GM18505 (cell line): ENCODE results near the gene FMNL3.
A peak's percentile ranks its signal among the peaks of the same experiment; 100 is the strongest.

ENCODE experiments used
- ATAC-seq: cut with Tn5 transposase; IDR thresholded peaks from one replicate; pipeline ENCODE4 v1.9.1; 2021; ENCODE audit not compliant: unreplicated experiment
- POLR2A ChIP-seq: IDR thresholded peaks from 4 replicates; pipeline ENCODE4 v1.6.1; 2011; ENCODE audit warnings: borderline replicate concordance; ENCODE audit not compliant: insufficient read depth, insufficient read length; ENCODE audit errors: extremely low read depth

Gene FMNL3

GRCh38 chr12:49664167-49664566 is 43.0 kb downstream of the FMNL3 start:
- TF ChIP-seq POLR2A, result no peak
- ATAC-seq, result no peak

DNA sequence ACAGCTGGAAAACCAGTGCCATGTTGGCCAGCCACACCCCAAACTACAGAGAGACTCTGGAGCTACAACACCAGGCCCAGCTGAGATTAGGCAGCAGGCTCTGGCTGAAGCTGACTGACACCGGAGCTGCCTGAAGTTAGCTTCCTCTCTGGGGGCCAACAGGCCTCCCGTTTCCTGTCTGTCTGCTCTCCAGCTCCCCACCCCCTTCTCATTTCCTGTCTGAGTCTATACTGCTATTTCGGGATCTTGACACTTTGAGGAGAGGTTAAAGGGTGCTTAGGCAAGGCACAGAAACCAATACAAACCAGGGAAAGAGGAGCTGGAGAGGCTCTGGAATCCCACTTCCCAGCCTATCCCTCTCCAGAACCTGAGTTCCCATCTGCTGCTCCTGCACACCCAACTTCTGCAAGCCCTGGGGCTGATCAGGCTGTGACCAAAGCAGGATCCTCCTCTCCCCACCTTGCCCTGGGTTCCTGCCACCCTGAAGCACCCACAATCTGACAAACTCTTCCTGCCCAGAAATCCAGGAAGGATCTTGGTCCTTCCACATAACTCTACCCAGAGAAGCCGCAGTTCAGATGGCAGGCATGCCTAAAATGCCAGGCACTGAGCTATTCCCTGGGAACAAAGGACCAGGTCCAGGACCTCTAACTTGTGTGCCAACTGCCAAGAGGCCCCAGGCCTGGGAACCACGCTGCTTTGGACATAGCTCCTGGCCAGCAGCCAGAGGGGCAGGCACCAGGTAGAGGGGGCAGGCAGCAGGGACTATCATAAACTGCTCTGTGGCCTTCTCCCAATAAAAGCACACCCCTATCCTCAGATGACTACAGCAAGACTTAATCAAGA is 44.0 kb downstream of the FMNL3 start:
- peak; percentile 49 for ATAC-seq
- TF ChIP-seq POLR2A, result peak; percentile 74

GRCh38 chr12:49661746-49662145 is 45.5 kb downstream of the FMNL3 start:
- ATAC-seq, result no peak
- TF ChIP-seq POLR2A, result no peak

- ATAC-seq, result no peak
Measured at GRCh38 chr12:49661191-49661590, 46.0 kb downstream of the FMNL3 start.

GRCh38 chr12:49659753-49660152 is 47.5 kb downstream of the FMNL3 start:
- no peak for TF ChIP-seq POLR2A
- no peak for ATAC-seq

More at GRCh38 chr12:49661191-49661590, 46.0 kb downstream of the FMNL3 start:
- TF ChIP-seq POLR2A, result no peak

DNA sequence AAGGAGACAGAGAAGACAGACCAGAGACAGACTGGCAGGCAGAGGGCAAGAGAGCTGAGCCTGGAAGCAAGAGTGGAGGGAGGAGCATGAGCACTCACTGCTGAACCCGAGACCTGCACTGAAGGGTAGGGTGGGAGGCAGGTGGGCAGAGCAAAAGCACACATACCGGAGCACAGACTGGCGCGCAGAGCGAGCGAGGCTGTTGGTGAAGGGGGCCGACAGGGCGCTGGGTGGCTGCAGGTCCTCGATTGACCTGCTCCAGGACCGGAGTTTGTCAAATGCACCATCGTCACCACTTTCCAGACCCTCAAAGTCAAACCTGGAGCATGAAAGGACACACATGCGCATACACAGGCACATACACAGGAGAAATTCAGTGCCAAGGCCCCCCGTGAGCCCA is 48.9 kb downstream of the FMNL3 start:
- no peak for TF ChIP-seq POLR2A
- no peak for ATAC-seq

- no peak for TF ChIP-seq POLR2A
- no peak for ATAC-seq
Measured at GRCh38 chr12:49655595-49656236, 51.5 kb downstream of the FMNL3 start.

GRCh38 chr12:49654715-49655114 is 52.5 kb downstream of the FMNL3 start:
- TF ChIP-seq POLR2A, result no peak
- ATAC-seq, result no peak

GRCh38 chr12:49652921-49653520 is 54.2 kb downstream of the FMNL3 start:
- ATAC-seq, result no peak

GRCh38 chr12:49651855-49652254 is 55.4 kb downstream of the FMNL3 start:
- ATAC-seq, result no peak
- TF ChIP-seq POLR2A, result no peak

More at GRCh38 chr12:49652921-49653520, 54.2 kb downstream of the FMNL3 start:
- no peak for TF ChIP-seq POLR2A

DNA sequence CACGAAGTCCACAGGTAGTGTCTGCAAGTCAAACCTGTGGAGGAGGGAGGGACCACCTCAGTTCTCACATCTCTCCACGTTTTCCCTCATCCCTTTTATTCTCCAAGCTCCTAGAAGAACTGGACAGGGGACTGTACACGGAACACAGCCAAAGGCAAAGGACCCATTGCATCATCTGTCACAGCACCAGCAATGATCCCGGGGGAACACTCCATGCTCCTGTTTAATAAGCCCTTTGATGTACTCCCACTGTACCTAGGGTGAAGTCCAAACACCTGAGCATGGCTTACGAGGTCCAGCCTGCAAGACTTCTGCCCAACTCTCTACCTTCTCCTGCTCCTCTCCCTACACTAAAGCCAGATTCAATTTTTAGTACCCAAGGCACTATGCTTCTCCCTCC is 57.3 kb downstream of the FMNL3 start:
- TF ChIP-seq POLR2A, result no peak
- no peak for ATAC-seq

GRCh38 chr12:49649445-49649844 is 57.8 kb downstream of the FMNL3 start:
- no peak for TF ChIP-seq POLR2A

DNA sequence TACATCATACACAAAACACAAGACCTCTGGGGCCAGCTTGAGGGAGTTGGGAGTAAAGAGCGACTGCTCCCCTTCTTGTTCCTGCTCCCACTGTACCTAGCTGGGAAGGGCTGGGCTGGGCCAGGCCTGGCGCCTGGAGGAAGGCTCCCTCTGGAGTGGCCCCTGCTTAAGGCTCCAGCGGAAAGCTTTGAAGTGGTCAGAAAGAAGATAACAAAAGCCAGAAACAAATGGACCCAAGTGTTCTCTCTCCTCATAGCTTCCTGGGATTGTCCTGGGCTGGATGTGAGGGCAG is 58.5 kb downstream of the FMNL3 start:
- TF ChIP-seq POLR2A, result no peak

More at GRCh38 chr12:49649445-49649844, 57.8 kb downstream of the FMNL3 start:
- no peak for ATAC-seq

More for the DNA sequence above, 58.5 kb downstream of the FMNL3 start:
- ATAC-seq, result no peak
